Smooth muscle cell (in vitro differentiated cells): ENCODE data around the gene FAM111A. TPM values are rescaled to one million over a fixed set of nuclear protein-coding genes. Genes with fewer than 3 reads are reported as not detected.

Experiments
- DNase-seq: peaks from one replicate; lab custom pipeline; 2025; ENCODE audit not compliant: unreplicated experiment; lab: John Stamatoyannopoulos, UW
- H2AFZ ChIP-seq: fragments of 200-600 bp; sonication (generic); 2 replicates; pipeline ENCODE4 v1.6.0; 2016; ENCODE audit warnings: antibody characterized with exemption, low read depth, mild to moderate bottlenecking
- H3F3A ChIP-seq: fragments of 200-600 bp; sonication (generic); 2 replicates; pipeline ENCODE4 v1.6.0; 2017; ENCODE audit warnings: antibody characterized with exemption, low read depth
- H3K27ac ChIP-seq: fragments of 200-600 bp; sonication (generic); 2 replicates; pipeline ENCODE4 v1.5.1; 2016; ENCODE audit warnings: low read depth, mild to moderate bottlenecking
- H3K27me3 ChIP-seq: fragments of 200-600 bp; sonication (generic); 2 replicates; pipeline ENCODE4 v1.6.1; 2016; ENCODE audit warnings: low read depth, mild to moderate bottlenecking
- H3K36me3 ChIP-seq: fragments of 200-600 bp; sonication (generic); 2 replicates; pipeline ENCODE4 v1.5.1; 2016; ENCODE audit warnings: low read depth
- H3K4me1 ChIP-seq: fragments of 200-600 bp; sonication (generic); 2 replicates; pipeline ENCODE4 v1.5.1; 2016; ENCODE audit warnings: low read depth
- H3K4me2 ChIP-seq: fragments of 200-600 bp; sonication (generic); 2 replicates; pipeline ENCODE4 v1.6.0; 2016; ENCODE audit warnings: mild to moderate bottlenecking
- H3K4me3 ChIP-seq: fragments of 200-600 bp; sonication (generic); 2 replicates; pipeline ENCODE4 v1.5.1; 2016; ENCODE audit warnings: mild to moderate bottlenecking
- H3K79me2 ChIP-seq: fragments of 200-600 bp; sonication (generic); 2 replicates; pipeline ENCODE4 v1.6.0; 2016; ENCODE audit warnings: low read depth, mild to moderate bottlenecking
- H3K9ac ChIP-seq: fragments of 200-600 bp; sonication (generic); 2 replicates; pipeline ENCODE4 v1.6.0; 2016; ENCODE audit warnings: low read depth
- H3K9me3 ChIP-seq: fragments of 200-600 bp; sonication (generic); replicated peaks from 2 replicates; pipeline ENCODE4 v1.5.1; 2016; ENCODE audit warnings: low read depth
- H4K20me1 ChIP-seq: fragments of 200-600 bp; sonication (generic); 2 replicates; pipeline ENCODE4 v1.6.0; 2016; ENCODE audit warnings: low read depth
- CTCF ChIP-seq: fragments of 200-600 bp; sonication (generic); IDR thresholded peaks from 2 replicates; pipeline ENCODE4 v1.5.1; 2017; ENCODE audit warnings: borderline replicate concordance, mild to moderate bottlenecking, antibody characterized with exemption; ENCODE audit not compliant: insufficient read depth, poor library complexity, severe bottlenecking
- WGBS: methylation state at CpG from one replicate; pipeline ENCODE4 v1.1.7; 2016; ENCODE audit warnings: low lambda C conversion rate; 5-methylcytosine and 5-hydroxymethylcytosine counted together
- polyA plus RNA-seq: library from polyadenylated mRNA; unstranded; fragments of >200 nt; fragmentation: Nextera tagmentation; extraction: Ambion mirVana; gene quantifications from 2 replicates; pipeline ENCODE4 v1.2.1, GENCODE V29; 2016
- total RNA-seq: library from RNA; depleted of rRNA; stranded (reverse); fragments of >200 nt; gene quantifications from 2 replicates; pipeline ENCODE4 v1.2.3, GENCODE V29; 2014

The FAM111A gene
- total and polyA plus RNA-seq, 2 experiments from 2014 or later, result 6.2 to 14.3 TPM

GRCh38 chr11:59138643-59139042 lies 4.0 kb upstream of the FAM111A start:
- H3K79me2 ChIP-seq, result no peaks in the 10 kb centered on the region
- peaks cover 8% of the 10 kb centered on the region for H3K4me1 ChIP-seq
- H3K9ac ChIP-seq, result no peak overlapping the region
- no peak overlapping the region for H2AFZ ChIP-seq
- no peaks in the 10 kb centered on the region for H3K27me3 ChIP-seq
- no peaks in the 10 kb centered on the region for H4K20me1 ChIP-seq
- peaks cover 4% of the 10 kb centered on the region for H3F3A ChIP-seq
- WGBS, result 91% methylated on average over 2 of the region's 2 CpGs
- H3K9me3 ChIP-seq, result no peaks in the 10 kb centered on the region
- DNase-seq, result no peak
- no peak overlapping the region for H3K4me3 ChIP-seq
- H3K36me3 ChIP-seq, result no peaks in the 10 kb centered on the region
- H3K27ac ChIP-seq, result no peak overlapping the region
- H3K4me2 ChIP-seq, result no peak overlapping the region
- no peak for TF ChIP-seq CTCF

- Histone ChIP-seq H3K36me3 (no peaks in the 10 kb centered on the region), H3K4me1 (peaks cover 8% of the 10 kb centered on the region), H3F3A (peaks cover 4% of the 10 kb centered on the region), H3K27me3 (no peaks in the 10 kb centered on the region), H3K4me3 (no peak overlapping the region), H3K9me3 (no peaks in the 10 kb centered on the region), H3K9ac (no peak overlapping the region), H3K27ac (no peak overlapping the region), H4K20me1 (no peaks in the 10 kb centered on the region), H3K4me2 (no peak overlapping the region), H2AFZ (no peak overlapping the region), H3K79me2 (no peaks in the 10 kb centered on the region)
- WGBS, result 95% methylated on average over 4 of the region's 4 CpGs
- no peak for DNase-seq
- no peak for TF ChIP-seq CTCF
These were observed 1.5 kb upstream of the FAM111A start for GRCh38 chr11:59141191-59141590.

- Histone ChIP-seq H3K9me3 (no peaks in the 10 kb centered on the region), H3K4me3 (peak overlapping the region; percentile 82), H2AFZ (peak overlapping the region; percentile 94), H3K27ac (no peak overlapping the region), H4K20me1 (no peaks in the 10 kb centered on the region), H3K27me3 (no peaks in the 10 kb centered on the region), H3F3A (peaks cover 4% of the 10 kb centered on the region), H3K4me2 (peak overlapping the region; percentile 88), H3K4me1 (peaks cover 8% of the 10 kb centered on the region), H3K36me3 (no peaks in the 10 kb centered on the region), H3K9ac (peak overlapping the region; percentile 81), H3K79me2 (no peaks in the 10 kb centered on the region)
- no peak for DNase-seq
- TF ChIP-seq CTCF, result no peak
- 12% methylated on average over 3 of the region's 3 CpGs for WGBS
These were observed 789 bp upstream of the FAM111A start for GRCh38 chr11:59141673-59142460.

- Histone ChIP-seq H4K20me1 (no peaks in the 10 kb centered on the region), H3K4me1 (peaks cover 8% of the 10 kb centered on the region), H3F3A (peaks cover 4% of the 10 kb centered on the region), H3K4me2 (peak overlapping the region; percentile 88), H2AFZ (peak overlapping the region; percentile 71), H3K27ac (peak overlapping the region; percentile 79), H3K9me3 (no peaks in the 10 kb centered on the region), H3K4me3 (peak overlapping the region; percentile 82), H3K36me3 (no peaks in the 10 kb centered on the region), H3K9ac (peak overlapping the region; percentile 30), H3K27me3 (no peaks in the 10 kb centered on the region), H3K79me2 (no peaks in the 10 kb centered on the region)
- WGBS, result 93% methylated on average over 1 of the region's 1 CpG
- no peak for DNase-seq
- no peak for TF ChIP-seq CTCF
These were observed 1.4 kb downstream of the FAM111A start for GRCh38 chr11:59144096-59144495.
